ENCODE data around the gene NCAM2. TPM values are rescaled to one million over a fixed set of nuclear protein-coding genes. Genes with fewer than 3 reads are reported as not detected.
A peak's percentile ranks its signal among the peaks of the same experiment; 100 is the strongest.

NCAM2 gene
- total RNA-seq, 1 experiment from 2014 or later: 2.4 TPM

DNA sequence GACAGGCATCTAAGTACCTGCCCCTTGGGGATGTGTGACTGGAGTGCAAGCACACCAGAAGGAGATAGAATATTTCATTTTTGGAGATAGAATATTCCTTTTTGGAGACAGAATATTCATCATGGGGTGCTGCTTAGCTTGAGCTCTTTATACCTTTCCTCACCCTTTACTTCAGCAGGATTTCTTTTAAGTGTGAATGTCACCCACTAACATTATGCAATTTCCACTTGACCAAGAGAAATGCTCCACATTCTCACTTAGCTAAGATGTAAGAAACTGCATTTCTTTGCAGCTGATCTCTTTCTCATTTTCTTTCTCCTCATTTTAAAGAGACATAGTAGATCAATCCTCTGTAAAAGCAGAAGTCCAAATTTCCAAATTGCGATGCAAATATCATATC, 436.7 kb downstream of the NCAM2 start:
- Histone ChIP-seq H2AFZ (ENCODE audit: low read length) (no peak overlapping the region), H3F3A (ENCODE audit: low read length, unreplicated experiment) (no peaks in the 10 kb centered on the region), H4K20me1 (ENCODE audit: low read length) (no peaks in the 10 kb centered on the region), H3K9ac (ENCODE audit: low read length) (no peak overlapping the region), H3K36me3 (ENCODE audit: low read depth, low read length) (no peaks in the 10 kb centered on the region), H3K27me3 (ENCODE audit: low read length) (no peaks in the 10 kb centered on the region), H3K4me2 (ENCODE audit: low read length) (no peak overlapping the region), H3K79me2 (ENCODE audit: low read length) (no peaks in the 10 kb centered on the region), H3K4me3 (ENCODE audit: low read length) (no peak overlapping the region), H3K9me3 (ENCODE audit: low read length) (no peaks in the 10 kb centered on the region), H3K9me2 (replicated peaks; ENCODE audit: low read length) (no peaks in the 10 kb centered on the region), H3K27ac (ENCODE audit: low read length) (no peak overlapping the region), H3K4me1 (ENCODE audit: insufficient read depth, low read length) (no peaks in the 10 kb centered on the region)
- POLR2A ChIA-PET (ENCODE audit: unreplicated experiment): no interaction called here
- intact Hi-C loops (cut with micrococcal nuclease): loop anchor here (10.0 kb wide), 1 partner anchor 250 kb away; no protein-coding TSS in a partner anchor
- BruUV-seq (replicated peaks): no TSS peak
- ATAC-seq (no peak), DNase-seq (no peak)
- no peak for TF ChIP-seq EZH2phosphoT487 (IDR thresholded peaks at IDR 0.05; ENCODE audit: borderline replicate concordance, low read length)
- TF ChIP-seq EZH2 (IDR thresholded peaks at IDR 0.05; ENCODE audit: low read length, unreplicated experiment): no peak
- TF ChIP-seq CTCF (conservative IDR thresholded peaks at IDR 0.05; ENCODE audit: low read depth, low read length): no peak
- CTCF ChIA-PET: no interaction called here

GRCh38 chr21:21436012-21436534, 437.9 kb downstream of the NCAM2 start:
- BruUV-seq (replicated peaks): no TSS peak
- intact Hi-C loops (cut with micrococcal nuclease): loop anchor here (10.0 kb wide), 1 partner anchor 249 kb away; no protein-coding TSS in a partner anchor
- no peak overlapping the region for H2AFZ ChIP-seq (ENCODE audit: low read length)
- CTCF ChIA-PET: no interaction called here
- H3K4me3 ChIP-seq (ENCODE audit: low read length): no peak overlapping the region
- no peak for TF ChIP-seq EZH2phosphoT487 (IDR thresholded peaks at IDR 0.05; ENCODE audit: borderline replicate concordance, low read length)
- TF ChIP-seq EZH2 (IDR thresholded peaks at IDR 0.05; ENCODE audit: low read length, unreplicated experiment): no peak
- TF ChIP-seq CTCF (conservative IDR thresholded peaks at IDR 0.05; ENCODE audit: low read depth, low read length): no peak
- POLR2A ChIA-PET (ENCODE audit: unreplicated experiment): no interaction called here
- no peaks in the 10 kb centered on the region for H3K79me2 ChIP-seq (ENCODE audit: low read length)
- no peaks in the 10 kb centered on the region for H4K20me1 ChIP-seq (ENCODE audit: low read length)
- H3K9me2 ChIP-seq (replicated peaks; ENCODE audit: low read length): no peaks in the 10 kb centered on the region
- no peaks in the 10 kb centered on the region for H3K4me1 ChIP-seq (ENCODE audit: insufficient read depth, low read length)
- H3K27me3 ChIP-seq (ENCODE audit: low read length): no peaks in the 10 kb centered on the region
- peak; percentile 3 for DNase-seq
- H3K9ac ChIP-seq (ENCODE audit: low read length): no peak overlapping the region
- ATAC-seq: peak; percentile 49
- no peaks in the 10 kb centered on the region for H3K9me3 ChIP-seq (ENCODE audit: low read length)
- H3K4me2 ChIP-seq (ENCODE audit: low read length): 0 out of 2 replicates have a peak overlapping the region, but pooled peaks have one; percentile 6
- H3K27ac ChIP-seq (ENCODE audit: low read length): no peak overlapping the region
- no peaks in the 10 kb centered on the region for H3F3A ChIP-seq (ENCODE audit: low read length, unreplicated experiment)
- no peaks in the 10 kb centered on the region for H3K36me3 ChIP-seq (ENCODE audit: low read depth, low read length)

- DNase-seq: peak; percentile 47
- ChIA-PET CTCF (no interaction called here), POLR2A (ENCODE audit: unreplicated experiment) (no interaction called here)
- Histone ChIP-seq H3K27ac (ENCODE audit: low read length) (no peak overlapping the region), H3K4me2 (ENCODE audit: low read length) (no peak overlapping the region), H3K9me2 (replicated peaks; ENCODE audit: low read length) (no peaks in the 10 kb centered on the region), H3K4me1 (ENCODE audit: insufficient read depth, low read length) (no peaks in the 10 kb centered on the region), H3K79me2 (ENCODE audit: low read length) (no peaks in the 10 kb centered on the region), H3F3A (ENCODE audit: low read length, unreplicated experiment) (no peaks in the 10 kb centered on the region), H4K20me1 (ENCODE audit: low read length) (no peaks in the 10 kb centered on the region), H3K27me3 (ENCODE audit: low read length) (no peaks in the 10 kb centered on the region), H3K9me3 (ENCODE audit: low read length) (no peaks in the 10 kb centered on the region), H3K36me3 (ENCODE audit: low read depth, low read length) (no peaks in the 10 kb centered on the region), H2AFZ (ENCODE audit: low read length) (no peak overlapping the region), H3K4me3 (ENCODE audit: low read length) (no peak overlapping the region), H3K9ac (ENCODE audit: low read length) (no peak overlapping the region)
- peak; percentile 86 for ATAC-seq
- intact Hi-C loops (cut with micrococcal nuclease): loop anchor here (10.0 kb wide), 2 partner anchors 75 to 245 kb away; no protein-coding TSS in a partner anchor
- BruUV-seq (replicated peaks): no TSS peak
- no peak for TF ChIP-seq EZH2phosphoT487 (IDR thresholded peaks at IDR 0.05; ENCODE audit: borderline replicate concordance, low read length)
Measured at GRCh38 chr21:21439761-21440160, 441.6 kb downstream of the NCAM2 start.

Data from PC-3 (cell line).